Fibroblast of skin of right quadriceps (primary cell): Measurements from ENCODE around the gene MYO15A.

Experiments
- DNase-seq: peaks from one replicate; pipeline ENCODE4 v3.0.0-alpha.2; 2013

MYO15A gene

DNA sequence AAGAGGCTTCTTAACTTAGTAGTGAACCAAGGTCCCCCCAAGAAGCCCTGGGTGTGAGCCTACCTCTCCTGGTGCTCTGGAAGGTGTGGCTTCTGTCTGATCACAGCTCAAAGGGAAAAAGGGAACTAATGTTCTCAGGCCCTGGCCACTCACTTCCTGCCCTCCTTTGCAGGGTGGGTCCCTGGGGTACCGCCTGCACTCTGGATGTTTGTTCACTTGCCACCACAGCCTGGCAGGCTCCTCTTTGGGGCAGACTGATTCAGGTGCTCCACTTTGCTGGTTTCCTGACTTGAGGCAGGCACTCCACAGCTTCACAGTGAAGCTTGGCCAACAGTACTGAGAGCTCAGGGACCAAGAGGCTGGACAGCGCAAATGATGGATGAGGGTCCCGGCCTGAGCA, 5.9 kb upstream of the MYO15A start:
- no peak for DNase-seq

- DNase-seq: no peak
Measured at GRCh38 chr17:18105027-18105426, 3.5 kb upstream of the MYO15A start.

DNA sequence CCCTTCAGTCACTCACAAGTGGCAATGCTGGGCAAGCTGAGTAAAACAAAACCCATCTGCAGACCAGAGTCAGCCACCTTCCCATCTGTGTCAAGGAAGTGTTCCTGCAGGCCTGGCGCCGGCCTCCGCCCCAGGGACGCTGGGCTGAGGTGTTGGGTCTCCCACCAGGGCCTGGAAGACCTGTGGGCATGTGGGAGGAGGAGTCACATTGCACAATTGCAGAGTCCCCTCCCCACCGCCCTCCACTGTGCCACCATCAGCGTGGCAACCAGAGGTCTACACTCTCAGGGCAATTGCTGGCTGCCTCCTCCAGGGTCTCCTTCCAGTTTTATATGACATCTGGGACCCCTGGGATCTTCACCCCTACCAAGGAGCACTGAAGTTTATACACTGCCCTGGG, 3.0 kb upstream of the MYO15A start:
- DNase-seq: no peak

DNA sequence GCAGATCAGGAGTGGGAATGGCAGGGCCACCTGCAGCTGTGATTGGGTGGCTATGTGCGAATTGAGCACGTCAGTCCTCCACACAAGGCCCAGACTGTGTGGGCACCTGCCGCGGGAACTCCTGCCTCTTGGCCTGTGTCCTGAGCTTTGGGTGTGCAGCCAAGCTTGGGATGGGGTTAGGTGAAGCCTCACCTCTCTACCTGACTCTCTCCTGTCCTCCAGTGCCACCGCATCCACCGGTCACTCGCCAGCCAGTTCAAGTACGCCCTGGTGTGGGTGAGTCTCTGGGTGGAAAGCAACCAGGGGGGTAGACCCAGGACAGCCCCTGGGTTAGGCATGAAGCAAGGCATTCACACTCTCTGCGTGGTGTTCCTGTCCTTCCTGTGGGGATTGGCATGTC, 2.3 kb upstream of the MYO15A start:
- DNase-seq: no peak

- DNase-seq: no peak
Measured at GRCh38 chr17:18107061-18107790, 1.3 kb upstream of the MYO15A start.

- DNase-seq: no peak
Measured at GRCh38 chr17:18107971-18108370, 585 bp upstream of the MYO15A start.

DNA sequence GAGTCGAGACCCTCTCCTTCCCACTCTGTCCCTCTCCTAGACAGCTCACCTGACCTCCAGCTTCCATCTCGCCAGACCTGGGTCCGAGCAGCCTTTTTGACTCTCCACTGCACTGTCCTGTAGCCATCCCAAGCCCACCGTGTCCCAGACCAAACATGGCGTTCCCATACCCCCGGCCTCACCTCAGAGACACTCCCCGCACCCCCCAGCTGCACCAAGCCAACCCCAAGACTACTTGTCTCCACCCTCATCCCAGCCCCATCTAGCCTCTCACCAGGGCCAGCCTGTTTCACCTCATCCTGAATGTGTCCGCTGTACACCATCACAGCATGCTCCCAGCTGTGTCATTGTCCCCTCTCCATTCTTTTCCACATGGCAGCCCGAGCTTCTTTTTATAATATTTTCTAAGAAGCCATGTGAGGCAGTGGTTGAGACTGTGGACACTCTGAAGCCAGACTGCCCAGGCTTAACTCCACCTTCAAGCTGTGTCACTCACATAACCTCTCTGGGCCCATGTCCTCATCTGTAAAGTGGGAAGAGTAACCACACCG, 1.5 kb downstream of the MYO15A start:
- no peak for DNase-seq

GRCh38 chr17:18110636-18111145, 2.1 kb downstream of the MYO15A start:
- no peak for DNase-seq

GRCh38 chr17:18111330-18111971, 2.9 kb downstream of the MYO15A start:
- no peak for DNase-seq

- no peak for DNase-seq
Measured at GRCh38 chr17:18115517-18115916, 7.0 kb downstream of the MYO15A start.

DNA sequence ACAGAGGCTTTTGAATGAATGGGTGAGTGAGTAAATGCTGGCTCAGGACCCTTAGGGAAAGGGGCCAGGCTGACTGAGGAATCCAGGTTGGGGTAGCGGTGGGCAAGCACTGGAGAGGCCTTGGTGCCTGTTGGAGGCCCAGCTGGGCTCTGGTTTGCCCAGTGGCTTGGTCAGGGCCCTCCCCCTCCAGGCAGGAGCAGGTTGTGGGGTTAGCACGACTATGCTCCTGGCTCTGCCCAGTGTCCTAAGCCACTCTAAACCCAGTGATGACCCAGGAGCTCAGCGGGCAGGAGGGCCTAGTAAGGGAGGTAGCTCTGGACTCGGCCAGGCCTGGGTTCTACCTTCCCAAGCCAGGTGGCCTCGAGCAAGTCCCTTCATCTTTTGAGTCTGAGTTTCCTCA, 7.5 kb downstream of the MYO15A start:
- DNase-seq: no peak

DNA sequence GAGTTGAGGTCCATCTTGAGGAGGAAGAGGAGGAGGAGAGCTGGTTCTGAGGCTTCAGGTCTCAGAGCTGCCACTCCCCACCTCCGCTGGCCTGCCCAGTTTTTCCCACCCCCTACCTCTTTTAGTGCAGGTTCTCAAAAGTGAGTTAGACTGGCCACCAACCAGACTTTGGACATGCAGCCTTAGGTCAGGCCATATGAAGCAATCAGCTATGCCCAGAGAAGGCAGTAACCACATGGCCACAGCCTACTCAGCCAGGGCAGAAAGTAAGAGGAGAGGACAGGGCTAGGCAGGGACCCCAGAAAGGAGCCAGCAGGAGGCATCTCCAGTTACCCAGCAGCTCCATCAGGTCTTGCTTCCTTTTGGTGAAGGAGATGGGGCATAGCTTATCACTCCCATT, 9.0 kb downstream of the MYO15A start:
- DNase-seq: no peak

- no peak for DNase-seq
Measured at GRCh38 chr17:18117982-18118975, 9.7 kb downstream of the MYO15A start.

DNA sequence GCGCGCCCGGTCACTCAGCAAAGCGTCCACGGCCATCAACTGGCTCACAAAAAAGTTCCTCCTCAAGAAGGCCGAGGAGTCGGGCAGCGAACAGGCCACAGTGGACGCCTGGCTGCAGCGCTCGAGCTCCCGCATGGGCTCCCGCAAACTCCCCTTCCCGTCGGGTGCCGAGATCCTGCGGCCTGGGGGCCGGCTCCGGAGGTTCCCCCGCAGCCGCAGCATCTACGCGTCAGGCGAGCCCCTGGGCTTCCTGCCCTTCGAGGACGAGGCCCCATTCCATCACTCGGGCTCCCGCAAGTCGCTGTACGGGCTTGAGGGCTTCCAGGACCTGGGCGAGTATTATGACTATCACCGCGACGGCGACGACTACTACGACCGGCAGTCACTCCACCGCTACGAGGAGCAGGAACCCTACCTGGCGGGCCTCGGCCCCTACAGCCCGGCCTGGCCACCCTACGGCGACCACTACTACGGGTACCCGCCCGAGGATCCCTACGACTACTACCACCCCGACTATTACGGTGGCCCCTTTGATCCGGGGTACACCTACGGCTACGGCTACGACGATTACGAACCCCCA, 10.7 kb downstream of the MYO15A start:
- DNase-seq: no peak

DNA sequence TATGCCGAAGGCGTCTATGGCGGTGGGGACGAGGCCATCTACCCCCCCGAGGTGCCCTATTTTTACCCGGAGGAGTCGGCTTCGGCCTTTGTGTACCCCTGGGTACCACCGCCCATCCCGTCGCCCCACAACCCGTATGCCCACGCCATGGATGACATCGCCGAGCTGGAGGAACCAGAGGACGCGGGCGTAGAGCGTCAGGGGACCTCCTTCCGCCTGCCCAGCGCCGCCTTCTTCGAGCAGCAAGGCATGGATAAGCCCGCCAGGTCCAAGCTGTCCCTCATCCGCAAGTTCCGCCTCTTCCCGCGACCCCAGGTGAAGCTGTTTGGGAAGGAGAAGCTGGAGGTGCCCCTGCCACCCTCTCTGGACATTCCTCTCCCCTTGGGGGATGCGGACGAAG, 11.4 kb downstream of the MYO15A start:
- DNase-seq: no peak

GRCh38 chr17:18120461-18121017, 12.0 kb downstream of the MYO15A start:
- DNase-seq: no peak

GRCh38 chr17:18121144-18121910, 12.8 kb downstream of the MYO15A start:
- no peak for DNase-seq

DNA sequence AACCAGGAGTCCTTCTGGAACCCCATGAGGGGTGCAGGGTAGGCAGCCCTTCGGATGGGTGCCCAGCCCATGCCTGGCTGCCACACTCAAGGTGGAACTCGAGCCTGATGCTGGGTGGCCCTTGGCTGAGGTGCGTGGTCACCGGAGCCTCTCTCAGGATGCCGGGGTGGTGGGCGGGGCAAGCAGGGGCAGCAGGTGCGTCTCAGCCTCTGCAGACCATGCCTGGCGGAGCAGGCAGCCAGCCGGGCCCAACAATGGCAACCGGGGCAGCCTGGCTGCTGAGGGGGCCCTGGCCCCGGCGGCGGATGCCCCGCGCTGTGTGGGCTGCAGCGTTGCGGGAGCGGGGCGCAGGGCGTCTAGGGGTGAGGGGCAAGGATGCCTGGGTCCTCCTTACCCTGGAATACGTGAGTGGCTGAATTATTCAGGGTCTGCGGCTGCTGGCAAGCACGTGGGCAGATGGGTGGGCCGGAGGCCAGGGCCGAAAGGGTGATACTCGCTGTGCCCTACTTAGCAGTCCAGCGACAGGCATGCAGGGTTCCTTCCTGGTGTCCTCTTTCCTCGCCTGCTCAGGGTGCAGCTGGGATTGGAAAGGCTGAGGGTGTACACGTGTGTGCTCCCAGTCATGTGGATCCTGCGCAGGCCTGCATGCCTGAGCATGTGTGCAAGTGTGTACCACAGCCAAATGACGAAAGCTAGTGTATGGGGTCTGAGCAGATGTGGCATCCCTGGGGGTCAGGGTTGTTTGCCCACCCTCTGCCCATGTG, 14.6 kb downstream of the MYO15A start:
- DNase-seq: no peak

DNA sequence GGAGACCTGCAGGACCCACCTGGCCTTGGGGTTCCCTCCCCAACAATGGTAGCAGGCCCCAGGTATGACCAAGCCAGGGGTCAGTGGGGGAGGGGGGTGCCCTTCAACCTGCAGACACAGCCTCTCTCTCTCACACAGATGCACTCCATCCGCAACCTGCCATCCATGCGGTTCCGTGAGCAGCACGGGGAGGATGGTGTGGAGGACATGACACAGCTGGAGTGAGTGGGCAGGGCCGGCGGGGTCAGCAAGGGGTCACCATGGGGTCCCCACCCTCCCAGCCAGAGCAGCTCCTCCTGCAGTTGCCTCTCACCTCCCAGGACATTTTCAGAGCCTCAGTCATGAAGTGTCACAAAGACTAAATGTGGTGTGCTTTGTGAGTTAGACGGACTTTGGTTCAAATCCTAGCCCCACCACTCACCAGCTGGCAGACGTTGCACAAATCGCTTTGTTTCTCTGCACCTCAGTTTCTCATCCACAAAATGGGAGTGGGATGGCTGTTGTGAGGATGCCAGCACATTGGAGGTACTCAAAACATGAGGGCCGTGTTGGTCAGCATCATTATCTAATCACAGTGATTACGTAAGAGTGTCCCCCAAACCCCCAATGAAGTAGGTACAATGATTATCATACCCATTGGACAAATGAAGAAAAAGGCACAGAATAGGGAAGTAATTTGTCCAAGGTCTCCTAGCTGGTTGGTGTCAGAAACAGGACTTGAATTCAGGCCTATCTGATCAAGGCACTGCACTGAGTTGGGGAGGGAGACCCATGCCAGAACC, 16.0 kb downstream of the MYO15A start:
- no peak for DNase-seq

GRCh38 chr17:18129041-18129502, 20.5 kb downstream of the MYO15A start:
- DNase-seq: peak; percentile 33
